GM18508 (cell line): Measurements from ENCODE around the gene ST7L.
"Not testable (repeated sequence)": the region's sequence is repeated elsewhere in the genome, so short reads cannot be mapped to it uniquely, and the experiment has no call there.

Experiments used
- ATAC-seq: cut with Tn5 transposase; IDR thresholded peaks from one replicate; pipeline ENCODE4 v1.9.1; 2021; ENCODE audit warnings: moderate number of reproducible peaks; ENCODE audit not compliant: insufficient read depth, unreplicated experiment

Gene ST7L

DNA sequence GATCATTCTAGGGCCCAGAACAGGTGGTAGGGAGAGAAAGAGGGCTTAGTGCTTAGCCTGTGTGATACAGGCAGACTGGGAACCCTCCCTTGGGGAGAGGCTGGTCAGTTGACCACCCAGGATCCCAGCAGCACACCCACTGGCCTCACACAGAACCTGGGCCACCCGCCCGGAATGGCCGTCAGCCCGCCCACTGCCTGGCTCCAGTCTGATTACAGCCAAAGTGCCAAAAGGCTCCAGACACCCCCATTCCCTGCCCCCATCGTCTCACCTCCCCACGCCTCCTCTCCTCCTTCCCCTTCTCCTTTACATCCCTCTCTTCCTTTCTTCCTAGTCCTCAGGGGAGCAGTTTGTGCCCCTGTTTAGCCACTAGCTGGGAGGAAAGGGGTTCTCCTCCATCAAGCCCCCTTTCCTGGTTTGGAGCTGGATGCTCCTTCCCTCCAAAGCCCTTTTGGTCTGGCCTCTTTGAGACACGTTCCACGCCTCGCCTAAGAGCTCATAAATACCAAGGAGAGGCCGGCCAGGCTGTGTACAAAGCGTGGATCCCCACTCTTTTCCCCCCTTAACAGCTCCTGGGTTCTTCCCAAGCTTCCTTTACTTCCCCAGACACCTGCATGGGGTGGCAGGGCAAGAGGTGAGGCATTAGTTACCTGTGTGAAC lies 114.8 kb downstream of the ST7L start:
- ATAC-seq = no peak

GRCh38 chr1:112502826-112503225 lies 116.1 kb downstream of the ST7L start:
- ATAC-seq = no peak

DNA sequence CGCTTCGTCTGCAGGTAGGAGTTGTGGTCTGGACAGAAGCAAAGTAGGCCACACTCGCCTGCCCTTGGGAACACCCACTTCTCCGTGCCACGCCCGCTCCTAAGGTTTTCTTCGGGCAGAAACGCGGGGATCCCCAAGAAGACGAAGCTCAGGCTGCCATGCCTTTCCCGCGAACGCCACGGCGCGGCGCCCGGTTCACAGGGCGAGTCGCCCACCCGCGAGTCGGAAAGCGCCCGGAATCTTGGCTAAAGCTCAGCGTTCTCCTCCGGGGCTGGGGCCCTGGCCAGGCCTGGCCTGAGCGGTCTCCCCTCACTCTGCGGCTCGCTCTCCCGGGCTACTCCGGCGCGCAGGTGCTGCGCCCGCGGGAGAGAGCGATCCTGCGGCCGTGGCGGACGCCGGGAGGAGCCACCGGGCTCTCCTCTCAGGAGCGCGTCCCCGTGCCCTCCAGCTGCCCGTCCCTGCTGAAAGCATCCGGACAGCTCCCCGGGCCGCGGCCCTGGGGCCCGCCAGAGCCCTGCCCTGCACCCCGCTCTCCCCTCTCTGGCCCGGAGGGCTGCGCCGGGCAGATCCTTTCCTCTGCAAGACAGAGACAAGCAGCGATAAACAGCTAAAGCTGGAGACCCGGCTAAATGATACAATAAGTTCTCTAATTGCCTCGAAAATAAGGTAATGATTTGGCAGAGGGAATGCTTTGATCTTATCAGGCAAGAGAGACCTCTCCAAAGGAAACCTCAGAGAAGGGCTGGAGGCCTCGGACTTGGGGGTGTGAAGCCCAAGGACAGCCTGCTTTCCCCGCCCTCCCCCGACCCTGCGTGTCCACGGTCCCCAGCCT lies 116.9 kb downstream of the ST7L start:
- ATAC-seq = no peak

GRCh38 chr1:112496290-112496689 lies 122.7 kb downstream of the ST7L start:
- ATAC-seq = no peak

- ATAC-seq = no peak
Observed at GRCh38 chr1:112493351-112493750, 125.6 kb downstream of the ST7L start.

DNA sequence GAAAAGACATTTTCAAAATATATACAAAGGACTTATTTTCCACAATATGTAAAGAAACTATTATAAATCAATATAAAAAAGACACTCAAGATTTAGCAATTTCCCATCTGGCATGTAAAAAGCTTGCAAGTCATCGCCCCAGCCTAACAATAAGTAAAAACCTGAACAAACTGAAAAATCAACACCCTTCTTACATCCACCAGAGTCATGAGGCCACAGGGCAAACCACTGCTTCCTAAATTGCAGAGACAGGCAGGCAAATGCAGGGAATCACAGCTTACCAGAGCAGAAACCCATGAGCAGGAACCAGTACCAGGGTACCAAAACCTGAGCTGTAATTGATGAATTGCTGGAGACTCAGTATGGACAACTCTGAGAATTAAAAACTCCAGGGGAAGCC lies 126.9 kb downstream of the ST7L start:
- no peak for ATAC-seq

GRCh38 chr1:112488141-112488540 lies 130.8 kb downstream of the ST7L start:
- no peak for ATAC-seq

DNA sequence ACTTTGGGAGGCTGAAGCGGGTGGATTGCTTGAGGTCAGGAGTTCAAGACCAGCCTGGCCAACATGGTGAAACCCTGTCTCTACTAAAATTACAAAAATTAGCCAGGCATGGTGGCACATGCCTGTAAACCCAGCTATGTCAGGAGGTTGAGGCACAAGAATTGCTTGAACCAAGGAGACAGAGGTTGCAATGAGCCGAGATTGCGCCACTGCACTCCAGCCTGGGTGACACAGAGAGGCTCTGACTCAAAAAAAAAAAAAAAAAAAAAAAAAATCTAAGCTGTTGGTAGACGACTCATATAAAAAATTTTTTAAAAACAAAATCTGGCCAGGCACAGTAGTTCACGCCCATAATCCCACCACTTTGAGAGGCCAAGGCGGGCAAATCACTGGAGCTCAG lies 131.3 kb downstream of the ST7L start:
- not testable (repeated sequence) for ATAC-seq

GRCh38 chr1:112486063-112486462 lies 132.9 kb downstream of the ST7L start:
- ATAC-seq = not testable (repeated sequence)

GRCh38 chr1:112478314-112478713 lies 140.6 kb downstream of the ST7L start:
- no peak for ATAC-seq

- ATAC-seq = no peak
Observed at GRCh38 chr1:112477550-112477949, 141.4 kb downstream of the ST7L start.
